ENCODE data around the gene PRMT5. TPM values are rescaled to one million over a fixed set of nuclear protein-coding genes. Genes with fewer than 3 reads are reported as not detected.
A peak's percentile ranks its signal among the peaks of the same experiment; 100 is the strongest.

Gene PRMT5
- total RNA-seq, 1 experiment from 2014 or later: 99.2 TPM

DNA sequence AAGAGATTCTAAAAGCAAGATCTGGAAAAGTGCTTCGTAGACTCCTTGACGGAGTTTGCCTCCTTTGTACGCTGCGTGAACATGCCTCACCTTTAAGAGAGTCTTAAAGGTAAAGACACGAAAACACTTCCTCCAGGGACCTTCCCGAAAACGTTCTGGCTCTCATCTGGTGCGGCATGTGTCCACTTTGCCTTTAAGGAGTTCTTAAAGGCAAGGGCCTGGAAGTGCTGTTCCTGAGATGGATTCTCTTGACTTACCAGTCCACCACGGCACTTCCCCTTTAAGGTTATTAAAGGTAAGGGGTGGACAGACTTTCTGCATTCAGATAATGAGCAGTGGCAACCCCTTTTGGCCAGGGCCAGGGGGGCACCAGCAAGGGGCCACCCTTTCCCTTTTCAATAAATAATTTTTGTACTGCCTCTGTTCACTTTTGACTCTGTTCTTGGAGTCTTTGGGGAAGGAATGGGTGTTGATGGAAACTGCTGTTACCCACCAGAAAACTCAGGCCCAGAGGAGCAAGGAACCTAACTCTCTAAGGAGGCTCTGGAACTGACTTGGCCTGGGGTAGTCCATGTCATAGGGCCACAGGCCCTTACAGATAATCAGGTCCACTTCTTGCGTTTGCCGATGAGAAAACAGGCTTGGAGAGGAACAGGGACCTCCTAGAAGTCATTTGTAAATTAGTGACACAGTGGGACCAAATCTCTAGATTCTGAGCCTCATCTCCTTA, 41.8 kb downstream of the PRMT5 start:
- DNase-seq: peak; percentile 15

DNA sequence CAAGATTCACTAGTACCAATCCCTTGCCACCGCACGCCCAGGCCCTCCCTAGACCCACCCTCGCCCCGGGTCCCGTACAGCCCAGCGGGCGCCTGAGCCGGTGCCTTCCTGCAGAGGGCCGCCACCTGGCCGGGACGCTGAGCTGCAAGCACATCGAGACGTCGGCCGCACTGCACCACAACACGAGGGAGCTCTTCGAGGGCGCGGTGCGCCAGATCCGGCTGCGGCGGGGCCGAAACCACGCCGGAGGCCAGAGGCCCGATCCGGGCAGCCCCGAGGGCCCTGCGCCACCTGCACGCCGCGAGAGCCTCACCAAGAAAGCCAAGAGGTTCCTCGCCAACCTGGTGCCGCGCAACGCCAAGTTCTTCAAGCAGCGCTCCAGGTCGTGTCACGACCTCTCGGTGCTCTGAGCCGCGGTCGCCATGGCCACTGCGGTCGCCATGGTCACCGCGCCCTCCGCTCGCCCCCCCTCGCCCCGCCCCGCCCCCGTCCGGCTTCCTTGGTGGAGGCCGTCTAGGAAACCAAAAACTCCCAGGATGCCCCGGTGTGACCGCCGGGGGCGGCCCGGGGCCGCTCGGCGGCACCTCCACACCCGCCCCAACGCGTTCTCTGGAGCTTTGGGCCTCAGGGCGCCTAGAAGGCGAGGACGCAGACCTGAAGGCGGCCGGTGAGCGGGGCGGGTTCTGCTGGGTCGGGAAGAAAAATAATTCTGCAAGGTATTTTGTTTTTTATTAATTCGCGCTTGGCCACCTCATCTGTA, 42.5 kb downstream of the PRMT5 start:
- peak; percentile 47 for DNase-seq
- peak overlapping the region; percentile 47 for H3K4me3 ChIP-seq
- H3K27me3 ChIP-seq: no peaks in the 10 kb centered on the region
- H3K9me3 ChIP-seq: no peaks in the 10 kb centered on the region
- no peaks in the 10 kb centered on the region for H3K36me3 ChIP-seq

More for the DNA sequence above, 41.8 kb downstream of the PRMT5 start:
- H3K36me3 ChIP-seq: no peaks in the 10 kb centered on the region
- H3K4me3 ChIP-seq: peak overlapping the region; percentile 47
- H3K27me3 ChIP-seq: no peaks in the 10 kb centered on the region
- H3K9me3 ChIP-seq: no peaks in the 10 kb centered on the region

DNA sequence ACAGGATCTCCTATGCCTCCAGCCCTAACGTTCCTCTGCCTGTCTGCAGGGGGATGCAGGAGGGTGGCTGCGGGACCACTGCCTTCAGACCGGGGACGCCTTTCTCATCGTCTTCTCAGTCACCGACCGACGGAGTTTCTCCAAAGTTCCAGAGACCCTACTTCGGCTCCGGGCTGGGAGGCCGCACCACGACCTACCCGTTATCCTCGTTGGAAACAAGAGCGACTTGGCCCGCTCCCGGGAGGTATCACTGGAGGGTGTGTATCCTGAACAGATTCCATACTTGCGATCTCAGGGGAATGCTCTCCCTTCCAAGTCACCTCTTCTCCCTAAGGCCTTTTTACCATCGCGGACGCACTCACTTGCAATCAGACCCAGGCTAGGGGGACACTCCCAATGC, 43.2 kb downstream of the PRMT5 start:
- no peaks in the 10 kb centered on the region for H3K27me3 ChIP-seq
- no peak for DNase-seq

DNA sequence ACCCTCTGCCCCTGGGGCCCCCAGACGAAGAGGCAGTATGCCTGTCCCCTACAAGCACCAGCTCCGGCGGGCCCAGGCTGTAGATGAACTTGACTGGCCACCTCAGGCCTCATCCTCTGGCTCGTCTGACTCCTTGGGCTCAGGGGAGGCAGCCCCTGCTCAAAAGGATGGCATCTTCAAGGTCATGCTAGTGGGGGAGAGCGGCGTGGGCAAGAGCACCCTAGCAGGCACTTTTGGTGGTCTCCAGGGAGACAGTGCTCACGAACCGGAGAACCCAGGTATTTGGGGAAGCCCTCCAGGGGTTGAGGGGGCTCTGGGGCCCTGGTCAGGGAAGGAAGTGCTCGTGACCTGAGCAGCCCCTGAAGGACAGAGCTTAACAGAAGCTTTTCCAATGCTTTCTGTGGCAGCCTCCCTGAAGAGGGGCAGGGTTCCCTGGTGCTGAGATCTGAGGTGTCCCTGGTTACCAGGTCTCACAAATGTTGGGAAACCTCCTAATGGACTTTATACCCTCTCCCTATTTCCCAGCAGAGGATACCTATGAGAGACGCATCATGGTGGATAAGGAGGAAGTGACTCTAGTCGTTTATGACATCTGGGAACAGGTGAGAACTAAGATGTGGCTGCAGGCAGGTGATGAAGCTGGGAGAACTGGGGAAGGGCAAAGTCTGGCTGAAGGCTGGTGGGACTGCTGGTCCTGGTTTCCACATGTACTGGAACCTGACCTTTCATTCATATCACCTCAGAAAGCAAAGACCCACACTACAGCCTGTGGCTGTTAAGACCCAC, 44.2 kb downstream of the PRMT5 start:
- Histone ChIP-seq H3K27me3 (no peaks in the 10 kb centered on the region), H3K4me3 (no peak overlapping the region), H3K36me3 (no peaks in the 10 kb centered on the region), H3K9me3 (no peaks in the 10 kb centered on the region)
- no peak for DNase-seq

More for the DNA sequence above, 43.2 kb downstream of the PRMT5 start:
- Histone ChIP-seq H3K4me3 (no peak overlapping the region), H3K9me3 (no peaks in the 10 kb centered on the region), H3K36me3 (no peaks in the 10 kb centered on the region)

DNA sequence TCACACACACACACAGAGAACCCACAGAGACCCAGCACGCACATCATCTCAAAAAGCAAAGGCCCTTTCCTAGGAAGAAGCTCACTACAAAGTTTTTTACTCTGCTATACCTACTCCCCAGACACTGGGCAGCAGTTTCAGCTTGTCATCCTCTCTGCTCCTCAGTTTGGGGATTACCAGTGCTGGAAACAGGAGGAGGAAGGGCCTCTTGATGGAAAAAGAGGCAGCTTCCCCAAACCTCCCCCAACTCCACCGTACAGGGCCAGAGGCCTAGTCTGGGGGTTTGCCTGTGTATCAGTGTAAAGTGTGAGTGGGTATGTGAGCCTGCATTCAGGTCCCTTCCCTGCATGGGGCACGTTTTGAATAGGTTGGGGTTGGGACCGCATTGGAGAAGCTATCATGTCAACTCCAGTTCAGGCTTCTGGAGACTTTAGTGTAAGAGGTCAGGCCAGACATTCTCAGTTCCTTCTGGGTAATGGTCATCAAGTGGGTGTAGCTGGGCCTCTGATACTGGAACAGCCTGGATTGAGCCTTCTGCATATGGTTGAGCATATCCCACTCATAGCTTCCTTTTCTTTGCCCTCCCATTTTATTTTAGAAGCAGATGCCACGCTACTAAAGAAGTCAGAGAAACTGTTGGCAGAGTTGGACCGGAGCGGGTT, 45.0 kb downstream of the PRMT5 start:
- H3K9me3 ChIP-seq: no peaks in the 10 kb centered on the region
- no peak for DNase-seq
- no peaks in the 10 kb centered on the region for H3K27me3 ChIP-seq
- no peaks in the 10 kb centered on the region for H3K36me3 ChIP-seq
- H3K4me3 ChIP-seq: no peak overlapping the region

DNA sequence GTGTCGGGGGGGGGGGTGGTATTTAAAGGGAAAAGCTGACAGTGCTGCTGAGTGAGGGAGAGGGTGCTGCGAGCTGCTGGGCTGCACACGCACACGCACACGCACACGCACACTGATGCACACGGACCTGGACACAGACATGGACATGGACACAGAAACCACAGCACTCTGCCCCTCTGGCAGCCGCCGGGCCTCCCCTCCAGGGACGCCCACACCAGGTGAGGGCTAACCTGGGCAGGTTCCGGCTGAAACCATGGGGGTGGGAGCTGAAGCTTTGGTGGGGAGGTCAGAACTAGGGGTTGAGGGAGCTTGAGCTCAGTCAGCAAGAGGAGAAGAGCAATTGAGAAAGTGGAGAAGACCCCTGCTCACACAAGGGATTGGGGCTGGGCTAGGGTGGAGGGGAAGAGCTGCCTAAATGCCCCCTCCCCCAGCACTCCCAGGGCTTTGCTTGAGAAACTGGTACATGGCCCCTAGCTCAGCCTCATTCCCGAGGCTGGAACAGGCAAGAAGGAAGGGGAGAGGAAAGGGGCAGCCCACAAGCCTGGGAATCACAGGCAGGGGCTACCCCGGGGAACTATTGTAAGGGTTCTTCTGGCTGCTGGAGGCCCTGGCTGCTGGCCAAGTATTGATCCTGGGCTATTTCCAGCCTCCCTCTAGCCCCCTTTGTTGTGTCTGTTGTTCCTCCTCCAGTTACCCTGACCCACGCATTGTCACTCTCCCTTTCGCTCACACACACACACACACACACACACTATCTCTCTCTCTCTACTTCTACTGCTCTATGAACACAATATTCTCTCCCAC, 45.8 kb downstream of the PRMT5 start, which contains the start of gene REM2:
Gene REM2, plus strand, starts transcription at position 50 of the 804 bp plus-strand sequence. Its CDS starts 66 bp downstream, at position 116.
- DNase-seq: no peak
- Histone ChIP-seq H3K4me3 (no peak within 1 kb of the TSS), H3K9me3 (no peaks in the 10 kb centered on the region), H3K36me3 (no peaks in the 10 kb centered on the region), H3K27me3 (no peaks in the 10 kb centered on the region)

DNA sequence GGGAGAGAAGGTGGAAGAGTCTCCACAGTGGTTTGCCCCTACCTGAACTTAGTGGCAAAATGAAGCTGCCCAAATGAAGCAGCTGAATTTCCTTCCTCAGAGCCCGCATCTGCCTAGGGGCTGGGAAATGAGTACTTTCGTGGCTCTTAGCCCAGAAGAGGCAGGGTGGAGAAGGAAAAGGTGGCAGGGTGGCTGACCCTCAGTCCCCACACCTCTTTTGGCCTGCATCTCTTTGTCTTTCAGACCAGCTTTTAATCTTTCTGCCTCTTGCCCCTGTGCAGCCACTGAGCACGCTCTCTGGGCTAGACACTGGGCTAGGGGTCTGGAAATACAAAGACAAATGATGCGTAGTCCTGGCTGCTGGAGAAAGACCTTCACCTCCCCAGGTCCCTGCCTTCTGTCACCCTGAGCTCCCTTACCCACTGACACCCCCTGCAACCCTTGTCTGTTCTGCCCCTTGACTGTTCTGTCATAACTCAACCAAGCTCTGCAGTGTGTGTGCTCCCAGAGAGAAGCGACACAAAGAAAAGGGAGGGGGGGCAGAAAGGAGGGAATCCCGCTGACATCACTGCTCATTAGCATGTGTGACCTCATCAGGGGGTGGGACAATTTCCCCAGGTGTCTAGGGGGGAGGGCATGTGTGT, 46.5 kb downstream of the PRMT5 start:
- H3K27me3 ChIP-seq: no peaks in the 10 kb centered on the region
- H3K9me3 ChIP-seq: no peaks in the 10 kb centered on the region
- H3K36me3 ChIP-seq: no peaks in the 10 kb centered on the region
- no peak for DNase-seq
- no peak overlapping the region for H3K4me3 ChIP-seq

DNA sequence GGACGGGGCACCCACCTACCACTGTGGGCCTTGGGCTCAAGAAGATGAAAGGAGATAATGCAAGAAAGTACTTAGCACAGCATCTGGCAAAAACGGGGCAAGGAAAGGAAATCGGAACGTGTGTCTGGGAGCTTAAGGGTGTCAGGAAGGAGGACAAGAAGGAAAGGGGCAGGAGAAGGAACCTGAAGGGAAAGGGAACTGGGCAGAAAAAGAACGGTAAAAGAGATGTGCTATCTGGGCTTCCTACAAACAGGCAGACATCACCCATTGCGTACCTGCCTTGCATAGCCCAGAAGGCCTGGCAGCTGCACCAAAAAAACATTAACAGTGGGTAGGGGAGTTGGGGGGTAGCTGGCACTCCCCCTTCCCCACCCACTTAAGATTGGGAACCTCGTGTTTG, 47.1 kb downstream of the PRMT5 start:
- no peak overlapping the region for H3K4me3 ChIP-seq
- no peaks in the 10 kb centered on the region for H3K27me3 ChIP-seq
- no peaks in the 10 kb centered on the region for H3K36me3 ChIP-seq
- no peaks in the 10 kb centered on the region for H3K9me3 ChIP-seq
- DNase-seq: no peak

DNA sequence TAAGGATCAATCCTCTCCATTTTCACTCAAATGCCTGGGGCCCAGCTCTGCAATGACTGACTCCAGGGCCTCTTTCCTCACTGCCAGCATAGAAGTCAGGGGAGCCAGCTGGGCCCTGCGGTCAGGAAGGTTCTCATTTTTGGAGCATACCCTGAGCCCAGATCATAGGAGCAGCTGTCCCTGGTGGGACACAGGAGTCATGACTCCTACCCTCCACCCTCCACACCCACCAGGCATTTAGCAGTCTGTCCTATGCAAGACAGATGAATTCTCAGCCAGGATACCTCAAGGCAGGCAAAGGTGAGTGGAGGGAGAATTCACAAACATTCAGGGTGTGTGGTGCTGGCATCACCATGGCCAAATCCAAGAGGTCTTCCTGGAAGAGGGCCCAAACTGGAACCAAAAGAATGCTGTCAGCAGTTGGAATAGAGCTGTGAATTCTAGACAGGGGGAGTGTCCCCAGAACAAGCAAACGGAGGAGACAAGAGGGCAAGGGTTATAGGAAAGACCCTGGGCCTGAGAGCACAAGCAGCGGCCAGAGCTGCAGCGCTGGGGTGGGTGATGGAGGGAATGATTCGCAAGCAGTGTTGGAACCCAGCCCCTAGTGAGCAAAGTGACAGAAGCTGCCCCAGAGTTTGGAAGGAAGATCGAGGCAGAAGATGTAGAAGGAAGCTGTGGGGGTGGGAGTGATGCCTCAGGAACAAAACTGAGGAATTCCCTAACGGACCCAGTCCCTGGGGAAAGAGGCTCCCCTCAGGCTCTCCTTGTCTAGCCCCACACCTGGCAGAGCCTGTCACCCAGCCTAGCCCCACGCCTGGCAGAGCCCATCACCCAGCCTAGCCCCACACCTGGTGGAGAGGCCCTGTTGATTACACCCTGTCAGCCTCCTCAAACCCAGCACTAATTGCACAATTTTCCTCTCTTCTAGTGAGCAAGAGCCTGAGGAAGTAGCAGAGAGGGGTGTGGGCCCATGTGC, 50.6 kb downstream of the PRMT5 start:
- Histone ChIP-seq H3K36me3 (peaks cover 16% of the 10 kb centered on the region), H3K27me3 (no peaks in the 10 kb centered on the region), H3K9me3 (no peaks in the 10 kb centered on the region), H3K4me3 (no peak overlapping the region)
- no peak for DNase-seq

DNA sequence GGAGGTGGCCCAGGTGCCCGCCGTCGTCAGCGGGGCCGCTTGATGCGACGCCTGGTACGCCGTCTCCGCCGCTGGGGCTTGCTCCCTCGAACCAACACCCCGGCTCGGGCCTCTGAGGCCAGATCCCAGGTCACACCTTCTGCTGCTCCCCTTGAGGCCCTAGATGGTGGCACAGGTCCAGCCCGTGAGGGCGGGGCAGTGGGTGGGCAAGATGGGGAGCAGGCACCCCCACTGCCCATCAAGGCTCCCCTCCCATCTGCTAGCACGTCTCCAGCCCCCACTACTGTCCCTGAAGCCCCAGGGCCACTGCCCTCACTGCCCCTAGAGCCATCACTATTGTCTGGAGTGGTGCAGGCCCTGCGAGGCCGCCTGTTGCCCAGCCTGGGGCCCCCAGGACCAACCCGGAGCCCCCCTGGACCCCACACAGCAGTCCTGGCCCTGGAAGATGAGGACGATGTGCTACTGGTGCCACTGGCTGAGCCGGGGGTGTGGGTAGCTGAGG, 52.1 kb downstream of the PRMT5 start:
- Histone ChIP-seq H3K4me3 (no peak overlapping the region), H3K27me3 (no peaks in the 10 kb centered on the region), H3K36me3 (peaks cover 16% of the 10 kb centered on the region), H3K9me3 (no peaks in the 10 kb centered on the region)
- DNase-seq: no peak

DNA sequence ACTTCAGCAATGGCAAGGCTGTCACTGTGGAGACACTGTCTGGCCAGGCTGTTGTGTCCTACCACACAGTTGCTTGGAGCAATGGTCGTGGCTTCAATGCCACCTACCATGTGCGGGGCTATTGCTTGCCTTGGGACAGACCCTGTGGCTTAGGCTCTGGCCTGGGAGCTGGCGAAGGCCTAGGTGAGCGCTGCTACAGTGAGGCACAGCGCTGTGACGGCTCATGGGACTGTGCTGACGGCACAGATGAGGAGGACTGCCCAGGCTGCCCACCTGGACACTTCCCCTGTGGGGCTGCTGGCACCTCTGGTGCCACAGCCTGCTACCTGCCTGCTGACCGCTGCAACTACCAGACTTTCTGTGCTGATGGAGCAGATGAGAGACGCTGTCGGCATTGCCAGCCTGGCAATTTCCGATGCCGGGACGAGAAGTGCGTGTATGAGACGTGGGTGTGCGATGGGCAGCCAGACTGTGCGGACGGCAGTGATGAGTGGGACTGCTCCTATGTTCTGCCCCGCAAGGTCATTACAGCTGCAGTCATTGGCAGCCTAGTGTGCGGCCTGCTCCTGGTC, 53.3 kb downstream of the PRMT5 start:
- no peaks in the 10 kb centered on the region for H3K9me3 ChIP-seq
- peaks cover 16% of the 10 kb centered on the region for H3K36me3 ChIP-seq
- DNase-seq: no peak
- no peaks in the 10 kb centered on the region for H3K27me3 ChIP-seq
- no peak overlapping the region for H3K4me3 ChIP-seq

DNA sequence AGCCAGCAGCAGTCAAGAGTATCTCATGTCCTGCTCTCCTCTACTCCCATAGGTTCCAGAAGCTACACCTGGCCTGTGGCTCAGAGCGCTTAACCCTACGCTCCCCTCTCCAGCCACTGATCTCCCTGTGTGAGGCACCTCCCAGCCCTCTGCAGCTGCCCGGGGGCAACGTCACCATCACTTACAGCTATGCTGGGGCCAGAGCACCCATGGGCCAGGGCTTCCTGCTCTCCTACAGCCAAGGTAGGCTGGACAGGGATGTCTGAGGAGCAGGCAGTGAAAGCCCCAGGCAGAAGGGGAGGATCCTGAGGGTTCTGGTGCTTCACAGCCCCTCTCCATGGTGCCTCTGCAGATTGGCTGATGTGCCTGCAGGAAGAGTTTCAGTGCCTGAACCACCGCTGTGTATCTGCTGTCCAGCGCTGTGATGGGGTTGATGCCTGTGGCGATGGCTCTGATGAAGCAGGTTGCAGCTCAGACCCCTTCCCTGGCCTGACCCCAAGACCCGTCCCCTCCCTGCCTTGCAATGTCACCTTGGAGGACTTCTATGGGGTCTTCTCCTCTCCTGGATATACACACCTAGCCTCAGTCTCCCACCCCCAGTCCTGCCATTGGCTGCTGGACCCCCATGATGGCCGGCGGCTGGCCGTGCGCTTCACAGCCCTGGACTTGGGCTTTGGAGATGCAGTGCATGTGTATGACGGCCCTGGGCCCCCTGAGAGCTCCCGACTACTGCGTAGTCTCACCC, 54.0 kb downstream of the PRMT5 start:
- Histone ChIP-seq H3K36me3 (peaks cover 16% of the 10 kb centered on the region), H3K27me3 (no peaks in the 10 kb centered on the region), H3K9me3 (no peaks in the 10 kb centered on the region), H3K4me3 (no peak overlapping the region)
- no peak for DNase-seq

DNA sequence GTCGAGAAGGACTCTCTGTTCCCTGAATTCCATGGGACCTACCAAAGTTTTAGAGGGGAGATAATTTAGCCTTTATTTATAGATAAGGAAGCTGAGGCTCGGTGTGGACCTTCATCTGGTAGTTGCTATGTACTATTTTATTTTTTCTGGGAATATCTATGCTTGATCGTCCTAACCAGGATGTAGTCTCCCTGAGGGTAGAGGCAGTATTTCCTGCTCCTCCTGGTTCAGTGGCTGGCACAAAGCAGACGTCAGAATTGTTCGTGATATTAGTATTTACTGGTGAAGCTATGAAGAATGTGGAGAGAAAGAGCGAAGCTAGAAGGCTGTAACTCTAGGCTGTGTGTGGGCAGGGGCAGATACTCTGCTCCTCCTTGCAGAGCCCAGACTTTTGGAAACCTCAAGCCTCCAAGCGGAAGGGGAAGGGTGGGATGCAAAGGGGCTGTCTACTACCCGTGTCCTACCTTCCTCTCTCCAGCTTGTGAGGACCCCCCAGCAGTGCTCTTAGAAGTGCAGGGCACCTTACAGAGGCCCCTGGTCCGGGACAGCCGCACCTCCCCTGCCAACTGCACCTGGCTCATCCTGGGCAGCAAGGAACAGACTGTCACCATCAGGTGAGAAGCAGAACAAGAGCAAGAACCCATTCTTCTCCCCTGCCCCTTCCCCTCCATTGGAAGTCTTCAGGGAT, 56.2 kb downstream of the PRMT5 start:
- no peak for DNase-seq

More for the DNA sequence above, 56.2 kb downstream of the PRMT5 start:
- peaks cover 16% of the 10 kb centered on the region for H3K36me3 ChIP-seq
- H3K4me3 ChIP-seq: peak overlapping the region; percentile 81
- H3K27me3 ChIP-seq: no peaks in the 10 kb centered on the region
- H3K9me3 ChIP-seq: no peaks in the 10 kb centered on the region
